ENCODE data around the gene GDAP2. TPM values are rescaled to one million over a fixed set of nuclear protein-coding genes. Genes with fewer than 3 reads are reported as not detected.

Gene GDAP2
- total and polyA plus RNA-seq, 4 donors = 3.0 to 16.8 (median 9.1) TPM

DNA sequence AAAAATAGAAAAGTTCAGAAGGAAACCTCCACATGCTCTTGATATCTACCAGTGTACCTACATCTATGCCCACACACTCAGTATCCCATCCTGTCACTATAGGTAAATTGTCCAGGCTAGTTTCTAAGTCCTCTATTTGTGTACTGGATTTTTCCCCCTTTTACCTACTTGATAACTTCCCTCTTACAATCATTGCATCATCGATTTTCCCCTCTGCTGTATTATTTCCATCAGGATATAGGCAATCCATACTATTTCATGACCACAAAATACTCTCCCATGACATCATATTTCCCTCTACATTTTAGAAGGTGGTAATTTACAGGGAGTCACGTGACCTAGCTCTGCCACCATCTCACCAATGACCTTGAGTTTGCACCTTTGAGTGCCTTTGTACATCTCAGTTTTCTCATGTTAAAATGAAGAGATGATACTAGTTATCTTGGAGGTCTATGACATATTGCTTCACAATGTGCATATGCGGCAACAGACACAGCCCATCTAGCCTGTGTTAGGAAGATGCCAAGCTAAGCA is 88.2 kb downstream of the GDAP2 start:
- Histone ChIP-seq H3K9ac (ENCODE audit: low read depth in 1 of 2, low read length in 2 of 2) (no peak overlapping the region), H3K9me3 (ENCODE audit: control insufficient read depth in 4 of 4, low read length in 3 of 4) (no peaks in the 10 kb centered on the region), H3K4me3 (ENCODE audit: low read depth in 1 of 3, low read length in 3 of 3) (no peak overlapping the region), H3K4me1 (ENCODE audit: control insufficient read depth in 4 of 4, insufficient read depth in 4 of 4, low read length in 3 of 4) (no peaks in the 10 kb centered on the region), H3K27ac (ENCODE audit: low read depth in 1 of 2, low read length in 2 of 2) (no peak overlapping the region), H3K36me3 (ENCODE audit: control insufficient read depth in 4 of 4, insufficient read depth in 3 of 4, low read depth in 1 of 4, low read length in 3 of 4) (no peaks in the 10 kb centered on the region), H3K27me3 (ENCODE audit: control insufficient read depth in 4 of 4, insufficient read depth in 4 of 4, low read length in 3 of 4) (no peaks in the 10 kb centered on the region)
- no peak for DNase-seq (ENCODE audit: low spot score)
- 96% methylated on average over 3 of the region's 3 CpGs for WGBS
- TF ChIP-seq REST (IDR thresholded peaks at IDR 0.05) (no peak), ZBTB33 (IDR thresholded peaks at IDR 0.05) (no peak), FOXA2 (IDR thresholded peaks at IDR 0.05) (no peak), MAX (IDR thresholded peaks at IDR 0.05) (no peak), GABPA (IDR thresholded peaks at IDR 0.05 in 1 of 2, conservative IDR thresholded peaks at IDR 0.05 in 1 of 2) (no peak), JUND (IDR thresholded peaks at IDR 0.05) (no peak), RXRA (IDR thresholded peaks at IDR 0.05) (no peak), NR2F2 (IDR thresholded peaks at IDR 0.05) (no peak), SP1 (IDR thresholded peaks at IDR 0.05) (no peak)

GRCh38 chr1:117838911-117839310 is 90.5 kb downstream of the GDAP2 start:
- WGBS = 96% methylated on average over 3 of the region's 3 CpGs
- DNase-seq (ENCODE audit: low spot score) = no peak
- H3K36me3 ChIP-seq (ENCODE audit: control insufficient read depth in 4 of 4, insufficient read depth in 3 of 4, low read depth in 1 of 4, low read length in 3 of 4) = no peaks in the 10 kb centered on the region
- no peaks in the 10 kb centered on the region for H3K9me3 ChIP-seq (ENCODE audit: control insufficient read depth in 4 of 4, low read length in 3 of 4)
- no peak overlapping the region for H3K4me3 ChIP-seq (ENCODE audit: low read depth in 1 of 3, low read length in 3 of 3)
- no peak overlapping the region for H3K27ac ChIP-seq (ENCODE audit: low read depth in 1 of 2, low read length in 2 of 2)
- no peak overlapping the region for H3K9ac ChIP-seq (ENCODE audit: low read depth in 1 of 2, low read length in 2 of 2)
- TF ChIP-seq FOXA1 (IDR thresholded peaks at IDR 0.05) (no peak), RAD21 (IDR thresholded peaks at IDR 0.05) (no peak), MAX (IDR thresholded peaks at IDR 0.05) (no peak), TAF1 (conservative IDR thresholded peaks at IDR 0.05) (no peak), HNF4G (IDR thresholded peaks at IDR 0.05) (no peak), FOXA2 (IDR thresholded peaks at IDR 0.05) (no peak)
- H3K4me1 ChIP-seq (ENCODE audit: control insufficient read depth in 4 of 4, insufficient read depth in 4 of 4, low read length in 3 of 4) = no peaks in the 10 kb centered on the region
- no peaks in the 10 kb centered on the region for H3K27me3 ChIP-seq (ENCODE audit: control insufficient read depth in 4 of 4, insufficient read depth in 4 of 4, low read length in 3 of 4)

DNA sequence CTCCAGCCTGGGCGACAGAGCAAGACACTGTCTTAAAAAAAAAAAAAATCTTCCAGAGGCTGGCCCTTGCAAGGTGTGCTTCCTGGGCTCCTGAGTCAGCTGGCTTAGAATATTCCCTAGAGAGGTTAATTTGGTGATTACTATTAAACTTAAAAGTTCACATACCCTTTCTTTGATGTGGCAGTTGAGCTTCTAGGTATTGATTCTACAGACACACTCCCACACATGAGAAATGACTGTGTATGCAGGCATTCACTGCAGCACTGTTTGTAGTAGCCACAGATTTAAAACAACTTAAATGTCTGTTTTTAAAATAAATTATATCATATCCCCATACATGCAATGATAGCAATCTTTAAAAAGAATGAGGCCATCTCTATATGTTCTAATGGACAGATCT is 93.4 kb downstream of the GDAP2 start:
- Histone ChIP-seq H3K36me3 (ENCODE audit: control insufficient read depth in 4 of 4, insufficient read depth in 3 of 4, low read depth in 1 of 4, low read length in 3 of 4) (no peaks in the 10 kb centered on the region), H3K27me3 (ENCODE audit: control insufficient read depth in 4 of 4, insufficient read depth in 4 of 4, low read length in 3 of 4) (no peaks in the 10 kb centered on the region), H3K4me1 (ENCODE audit: control insufficient read depth in 4 of 4, insufficient read depth in 4 of 4, low read length in 3 of 4) (no peaks in the 10 kb centered on the region), H3K27ac (ENCODE audit: low read depth in 1 of 2, low read length in 2 of 2) (no peak overlapping the region), H3K4me3 (ENCODE audit: low read depth in 1 of 3, low read length in 3 of 3) (no peak overlapping the region), H3K9ac (ENCODE audit: low read depth in 1 of 2, low read length in 2 of 2) (no peak overlapping the region), H3K9me3 (ENCODE audit: control insufficient read depth in 4 of 4, low read length in 3 of 4) (no peaks in the 10 kb centered on the region)
- WGBS = 92% methylated on average over 1 of the region's 1 CpG
- DNase-seq (ENCODE audit: low spot score) = no peak
- TF ChIP-seq EGR1 (IDR thresholded peaks at IDR 0.05; ENCODE audit: low read depth in 2 of 2) = no peak
- TF ChIP-seq, protein P1, sequence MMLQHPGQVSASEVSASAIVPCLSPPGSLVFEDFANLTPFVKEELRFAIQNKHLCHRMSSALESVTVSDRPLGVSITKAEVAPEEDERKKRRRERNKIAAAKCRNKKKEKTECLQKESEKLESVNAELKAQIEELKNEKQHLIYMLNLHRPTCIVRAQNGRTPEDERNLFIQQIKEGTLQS (IDR thresholded peaks at IDR 0.05) = no peak
- TF ChIP-seq FOXA2 (IDR thresholded peaks at IDR 0.05) = no peak
- TF ChIP-seq JUND (IDR thresholded peaks at IDR 0.05) = no peak
- TF ChIP-seq RAD21 (IDR thresholded peaks at IDR 0.05) = no peak
- TF ChIP-seq YY1 (IDR thresholded peaks at IDR 0.05) = no peak
- no peak for TF ChIP-seq GABPA (IDR thresholded peaks at IDR 0.05 in 1 of 2, conservative IDR thresholded peaks at IDR 0.05 in 1 of 2)
- no peak for TF ChIP-seq TAF1 (conservative IDR thresholded peaks at IDR 0.05)
- TF ChIP-seq, protein P2, sequence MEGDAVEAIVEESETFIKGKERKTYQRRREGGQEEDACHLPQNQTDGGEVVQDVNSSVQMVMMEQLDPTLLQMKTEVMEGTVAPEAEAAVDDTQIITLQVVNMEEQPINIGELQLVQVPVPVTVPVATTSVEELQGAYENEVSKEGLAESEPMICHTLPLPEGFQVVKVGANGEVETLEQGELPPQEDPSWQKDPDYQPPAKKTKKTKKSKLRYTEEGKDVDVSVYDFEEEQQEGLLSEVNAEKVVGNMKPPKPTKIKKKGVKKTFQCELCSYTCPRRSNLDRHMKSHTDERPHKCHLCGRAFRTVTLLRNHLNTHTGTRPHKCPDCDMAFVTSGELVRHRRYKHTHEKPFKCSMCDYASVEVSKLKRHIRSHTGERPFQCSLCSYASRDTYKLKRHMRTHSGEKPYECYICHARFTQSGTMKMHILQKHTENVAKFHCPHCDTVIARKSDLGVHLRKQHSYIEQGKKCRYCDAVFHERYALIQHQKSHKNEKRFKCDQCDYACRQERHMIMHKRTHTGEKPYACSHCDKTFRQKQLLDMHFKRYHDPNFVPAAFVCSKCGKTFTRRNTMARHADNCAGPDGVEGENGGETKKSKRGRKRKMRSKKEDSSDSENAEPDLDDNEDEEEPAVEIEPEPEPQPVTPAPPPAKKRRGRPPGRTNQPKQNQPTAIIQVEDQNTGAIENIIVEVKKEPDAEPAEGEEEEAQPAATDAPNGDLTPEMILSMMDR (IDR thresholded peaks at IDR 0.05; ENCODE audit: low read depth, low read length, missing input control) = no peak
- TF ChIP-seq NR2F2 (IDR thresholded peaks at IDR 0.05) = no peak
- no peak for TF ChIP-seq MAX (IDR thresholded peaks at IDR 0.05)
- no peak for TF ChIP-seq RXRA (IDR thresholded peaks at IDR 0.05)
- TF ChIP-seq FOXA1 (IDR thresholded peaks at IDR 0.05) = no peak
- TF ChIP-seq HNF4G (IDR thresholded peaks at IDR 0.05) = no peak
